HG03060 (cell line): Measurements from ENCODE around the gene AK1.
"Not testable (repeated sequence)": the region's sequence is repeated elsewhere in the genome, so short reads cannot be mapped to it uniquely, and the experiment has no call there.

ENCODE experiments used
- ATAC-seq: cut with Tn5 transposase; IDR thresholded peaks from one replicate; pipeline ENCODE4 v1.9.1; 2021; ENCODE audit warnings: low read depth, moderate number of reproducible peaks; ENCODE audit not compliant: unreplicated experiment

Gene AK1

GRCh38 chr9:127885508-127886281, 8.2 kb upstream of the AK1 start:
- no peak for ATAC-seq

GRCh38 chr9:127884976-127885490, 7.6 kb upstream of the AK1 start:
- no peak for ATAC-seq

GRCh38 chr9:127884427-127884911, 7.0 kb upstream of the AK1 start:
- ATAC-seq: no peak

GRCh38 chr9:127883959-127884358, 6.5 kb upstream of the AK1 start:
- no peak for ATAC-seq

- not testable (repeated sequence) for ATAC-seq
These were observed 4.2 kb upstream of the AK1 start for GRCh38 chr9:127881715-127882114.

- no peak for ATAC-seq
These were observed 2.7 kb upstream of the AK1 start for GRCh38 chr9:127880143-127880542.

GRCh38 chr9:127878652-127879390, 1.3 kb upstream of the AK1 start:
- no peak for ATAC-seq

GRCh38 chr9:127878001-127878651, 651 bp upstream of the AK1 start:
- ATAC-seq: no peak

GRCh38 chr9:127876764-127877562, 512 bp downstream of the AK1 start:
- no peak for ATAC-seq

- no peak for ATAC-seq
These were observed 1.3 kb downstream of the AK1 start for GRCh38 chr9:127876026-127876763.

GRCh38 chr9:127875306-127875966, 2.0 kb downstream of the AK1 start:
- no peak for ATAC-seq

- no peak for ATAC-seq
These were observed 2.9 kb downstream of the AK1 start for GRCh38 chr9:127874301-127875221.

GRCh38 chr9:127873886-127874285, 3.6 kb downstream of the AK1 start:
- ATAC-seq: no peak

- no peak for ATAC-seq
These were observed 4.2 kb downstream of the AK1 start for GRCh38 chr9:127873223-127873691.

GRCh38 chr9:127872369-127873222, 4.9 kb downstream of the AK1 start:
- ATAC-seq: no peak

- ATAC-seq: no peak
These were observed 5.9 kb downstream of the AK1 start for GRCh38 chr9:127871531-127871930.

GRCh38 chr9:127870887-127871286, 6.6 kb downstream of the AK1 start:
- no peak for ATAC-seq
